Tibial artery (tissue), 4 donors: Measurements from ENCODE around the gene MAPK6.

Experiments
- DNase-seq, 2 donors: peaks; one replicate each; pipeline ENCODE4 v3.0.0-alpha.2; 2019
- H3K27ac ChIP-seq, 2 donors: fragments of 200-600 bp; sonication (generic) in 1 of 2; 1 replicate in 1 of 2; 2 replicates in 1 of 2; pipeline ENCODE4 v1.5.1; 2018 to 2019; ENCODE audit warnings: mild to moderate bottlenecking in 1 of 2
- H3K27me3 ChIP-seq, 2 donors: fragments of 200-600 bp; sonication (generic) in 1 of 2; one replicate each; pipeline versions ENCODE4 v1.5.1 to v1.6.0; 2016 to 2019
- H3K36me3 ChIP-seq, 3 donors: fragments of 200-600 bp; sonication (generic) in 2 of 3; one replicate each; pipeline ENCODE4 v1.5.1; 2016 to 2019; ENCODE audit warnings: mild to moderate bottlenecking in 2 of 3
- H3K4me1 ChIP-seq, 4 donors: fragments of 200-600 bp; sonication (generic) in 2 of 4; 1 replicate in 3 of 4; 2 replicates in 1 of 4; pipeline ENCODE4 v1.5.1; 2016 to 2019
- H3K4me3 ChIP-seq, 2 donors: fragments of 200-600 bp; sonication (generic) in 1 of 2; 1 replicate in 1 of 2; 2 replicates in 1 of 2; pipeline ENCODE4 v1.5.1; 2018 to 2019; ENCODE audit warnings: mild to moderate bottlenecking in 2 of 2
- H3K9me3 ChIP-seq, 3 donors: fragments of 200-600 bp; sonication (generic) in 1 of 3; one replicate each; pipeline ENCODE4 v1.5.1; 2016 to 2019
- CTCF ChIP-seq, 2 experiments: fragments of 200-600 bp in 1 of 2; fragments of 450-650 bp in 1 of 2; IDR thresholded peaks; one replicate each; pipeline ENCODE4 v1.5.1; 2017 to 2019; ENCODE audit warnings: antibody characterized with exemption in 2 of 2, mild to moderate bottlenecking in 1 of 2, moderate library complexity in 1 of 2
- intact Hi-C: fragments of 100-400 bp; cut with DNase I; formaldehyde crosslinking; loops from one replicate; pipeline ENCODE4 v1.15.0; 2023; ENCODE audit warnings: low total_unique reads

The MAPK6 gene

DNA sequence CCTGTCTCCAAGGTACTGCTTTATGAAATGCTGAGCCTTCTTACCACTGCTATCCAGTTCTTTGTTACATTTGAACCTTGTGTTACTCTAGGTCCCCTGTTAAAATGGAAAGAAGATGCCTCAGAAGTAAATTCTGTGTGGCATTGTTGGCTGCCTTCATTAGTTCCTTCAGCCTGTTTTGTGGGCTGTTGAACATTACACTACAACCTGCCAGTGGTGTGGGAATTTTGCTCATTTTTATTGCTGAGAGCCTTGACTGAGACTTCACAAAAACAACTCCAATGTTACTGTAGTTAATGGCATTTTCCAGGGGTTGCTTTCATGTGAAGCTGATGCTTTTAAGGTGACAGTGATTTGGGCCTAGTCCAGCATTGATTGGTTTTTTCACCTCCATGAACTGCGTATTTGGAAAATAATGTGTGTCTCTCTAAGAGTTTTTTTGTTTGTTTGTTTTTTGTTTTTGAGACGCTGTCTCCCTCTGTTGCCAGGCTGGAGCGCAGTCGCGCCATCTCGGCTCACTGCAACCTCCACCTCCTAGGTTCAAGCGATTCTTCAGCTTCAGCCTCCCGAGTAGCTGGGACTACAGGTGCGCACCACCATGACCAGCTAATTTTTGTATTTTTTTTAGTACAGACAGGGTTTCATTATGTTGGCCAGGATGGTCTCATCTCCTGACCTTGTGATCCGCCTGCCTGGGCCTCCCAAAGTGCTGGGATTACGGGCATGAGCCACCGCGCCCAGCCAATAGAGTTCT lies 4.3 kb downstream of the MAPK6 start:
- H3K4me1 ChIP-seq: peaks cover 0 to 34% (median 15%) of the 10 kb centered on the region in 4 donors
- no peaks in the 10 kb centered on the region for H3K9me3 ChIP-seq
- no peak overlapping the region for H3K4me3 ChIP-seq
- no peak for DNase-seq
- no peaks in the 10 kb centered on the region for H3K27me3 ChIP-seq
- H3K27ac ChIP-seq: no peak overlapping the region
- H3K36me3 ChIP-seq: no peaks in the 10 kb centered on the region
- intact Hi-C loops: no loop called here
- TF ChIP-seq CTCF (IDR thresholded peaks at IDR 0.05): no peak

DNA sequence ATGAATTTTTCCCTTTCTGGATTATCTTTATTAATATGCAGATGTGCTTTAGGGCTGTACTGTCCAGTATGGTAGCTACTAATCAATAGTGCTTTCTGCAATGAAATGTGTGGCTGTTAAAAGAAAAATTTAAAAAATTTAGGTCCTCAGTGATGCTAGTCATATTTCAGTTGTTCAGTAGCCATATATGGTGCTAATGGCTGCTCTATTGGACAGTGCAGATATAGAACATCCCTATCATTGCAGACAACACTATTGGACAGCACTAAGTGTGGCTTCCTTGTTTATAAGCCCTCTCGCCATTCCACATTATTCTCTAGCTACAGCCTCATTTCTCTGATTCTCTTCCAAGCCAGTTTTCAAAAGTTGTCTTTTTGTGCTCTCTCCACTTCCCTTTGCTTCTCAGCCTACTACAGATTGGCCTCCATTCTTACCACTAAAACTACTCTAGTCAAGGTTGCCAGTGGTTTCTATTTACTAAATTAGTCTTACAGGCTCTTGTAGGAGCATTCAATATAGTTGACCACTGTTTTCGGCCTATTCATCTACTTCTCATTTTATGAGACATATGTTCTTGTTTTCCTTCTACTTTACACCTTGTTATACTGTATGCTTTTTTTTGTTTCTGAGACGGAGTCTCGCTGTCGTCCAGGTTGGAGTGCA lies 9.5 kb downstream of the MAPK6 start:
- Histone ChIP-seq H3K9me3 (no peaks in the 10 kb centered on the region), H3K4me1 (peaks cover 0 to 4% (median 0%) of the 10 kb centered on the region in 4 donors), H3K4me3 (no peak overlapping the region), H3K27ac (no peak overlapping the region), H3K36me3 (no peaks in the 10 kb centered on the region), H3K27me3 (no peaks in the 10 kb centered on the region)
- TF ChIP-seq CTCF (IDR thresholded peaks at IDR 0.05): no peak
- no peak for DNase-seq
- intact Hi-C loops: no loop called here

DNA sequence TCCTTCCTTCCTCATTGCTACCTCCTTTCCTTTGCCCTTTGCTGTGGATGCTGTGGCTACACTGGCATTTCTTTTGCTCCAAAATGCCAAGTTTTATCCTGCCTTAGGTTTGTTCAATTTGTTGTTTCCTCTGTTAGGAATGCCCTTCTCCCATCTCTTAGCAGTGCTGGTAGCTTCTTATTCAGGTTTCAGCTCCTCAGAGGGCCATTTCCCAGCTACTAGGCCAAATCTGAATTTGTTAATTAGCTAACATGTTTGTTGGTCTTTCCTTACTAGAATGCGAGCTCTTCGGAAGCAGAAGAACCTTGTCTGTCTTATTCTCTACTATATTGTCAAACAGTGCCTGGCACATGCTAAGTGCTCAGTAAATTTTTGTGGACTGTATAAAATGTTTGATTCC lies 11.0 kb downstream of the MAPK6 start:
- Histone ChIP-seq H3K4me1 (peaks cover 0 to 4% (median 0%) of the 10 kb centered on the region in 4 donors), H3K27ac (no peak overlapping the region), H3K36me3 (no peaks in the 10 kb centered on the region), H3K4me3 (no peak overlapping the region), H3K27me3 (no peaks in the 10 kb centered on the region), H3K9me3 (peaks cover 0 to 9% (median 0%) of the 10 kb centered on the region in 3 donors)
- no peak for DNase-seq
- intact Hi-C loops: no loop called here
- TF ChIP-seq CTCF (IDR thresholded peaks at IDR 0.05): no peak

DNA sequence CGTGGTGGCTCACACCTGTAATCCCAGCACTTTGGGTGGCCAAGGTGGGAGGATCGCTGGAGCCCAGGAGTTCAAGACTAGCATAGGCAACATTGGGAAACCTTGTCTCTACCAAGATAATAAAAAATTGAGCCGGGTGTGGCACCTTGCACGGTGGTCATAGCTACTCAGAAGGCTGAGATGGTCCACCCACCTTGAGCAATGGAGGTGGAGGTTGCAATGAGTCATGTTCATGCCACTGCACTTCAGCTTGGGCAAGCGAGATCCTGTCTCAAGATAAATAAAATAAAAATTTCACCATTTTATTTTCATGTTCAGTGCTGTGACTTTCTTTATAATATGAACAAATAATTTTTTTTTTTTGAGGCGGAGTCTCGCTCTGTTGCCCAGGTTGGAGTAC lies 12.5 kb downstream of the MAPK6 start:
- no peak for DNase-seq
- H3K36me3 ChIP-seq: no peaks in the 10 kb centered on the region
- no peak for TF ChIP-seq CTCF (IDR thresholded peaks at IDR 0.05)
- H3K9me3 ChIP-seq: peaks cover 0 to 9% (median 0%) of the 10 kb centered on the region in 3 donors
- H3K4me3 ChIP-seq: no peak overlapping the region
- H3K27ac ChIP-seq: no peak overlapping the region
- intact Hi-C loops: no loop called here
- no peaks in the 10 kb centered on the region for H3K27me3 ChIP-seq
- H3K4me1 ChIP-seq: peaks cover 0 to 4% (median 0%) of the 10 kb centered on the region in 4 donors

GRCh38 chr15:52037889-52038505 lies 19.0 kb downstream of the MAPK6 start:
- Histone ChIP-seq H3K27ac (no peak overlapping the region), H3K9me3 (peaks cover 0 to 9% (median 0%) of the 10 kb centered on the region in 3 donors), H3K4me1 (peaks cover 0 to 23% (median 11%) of the 10 kb centered on the region in 4 donors), H3K27me3 (no peaks in the 10 kb centered on the region), H3K36me3 (no peaks in the 10 kb centered on the region), H3K4me3 (no peak overlapping the region)
- intact Hi-C loops: no loop called here
- DNase-seq: no peak
- TF ChIP-seq CTCF (IDR thresholded peaks at IDR 0.05): no peak
